A549 treated with Mapracorat at 1 μM for 4 hours (cell line): ENCODE data around the gene TMEM178B. TPM values are rescaled to one million over a fixed set of nuclear protein-coding genes. Genes with fewer than 3 reads are reported as not detected.

Experiments
- total RNA-seq: library from RNA; stranded (reverse); fragments of 200-300 nt; extraction: Qiagen RNA extraction; gene quantifications from 5 replicates; pipeline ENCODE4 v1.2.3, GENCODE V29; 2022

The TMEM178B gene
- total RNA-seq, result 1.3 to 1.9 TPM (median 1.5 TPM) in 5 replicates

DNA sequence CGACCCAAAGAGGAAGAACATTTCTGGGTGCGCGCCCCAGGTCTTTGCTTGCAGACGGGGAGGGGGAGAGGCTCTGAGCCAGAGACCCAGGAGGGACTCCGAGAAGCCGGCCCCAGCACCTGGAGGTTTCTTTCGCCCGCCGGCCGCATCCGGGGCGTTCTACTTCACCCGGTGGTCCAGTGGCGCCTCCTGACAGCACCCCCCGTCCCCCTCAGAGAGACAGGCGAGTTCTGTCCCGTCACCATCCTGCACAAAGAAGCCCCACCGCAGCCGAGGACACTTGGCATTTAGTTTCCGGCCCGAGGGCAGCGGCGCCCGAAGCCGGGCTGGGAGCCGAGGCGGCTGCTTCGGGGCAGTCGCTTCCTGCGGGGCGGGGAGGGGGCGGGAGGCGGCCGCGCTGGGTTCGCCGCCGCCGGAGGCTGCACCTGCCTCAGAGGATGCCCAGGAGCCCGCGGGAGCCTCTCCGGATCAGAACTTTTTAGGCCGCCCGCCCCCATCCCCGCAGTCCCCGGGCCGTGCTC, at the start of gene TMEM178B:
TMEM178B (plus strand) TSS at position 424 of the 521 bp plus-strand sequence.

Other genes starting within 250 kb of the TMEM178B start
- gene BRAF, start 149.1 kb upstream of the TMEM178B start, total RNA-seq, result 4.0 to 6.3 TPM (median 5.9 TPM) in 5 replicates
- gene MRPS33, start 59.1 kb upstream of the TMEM178B start, total RNA-seq, result 105 to 135 TPM (median 112 TPM) in 5 replicates